ENCODE measurements around the gene EPAS1.

Gene EPAS1

DNA sequence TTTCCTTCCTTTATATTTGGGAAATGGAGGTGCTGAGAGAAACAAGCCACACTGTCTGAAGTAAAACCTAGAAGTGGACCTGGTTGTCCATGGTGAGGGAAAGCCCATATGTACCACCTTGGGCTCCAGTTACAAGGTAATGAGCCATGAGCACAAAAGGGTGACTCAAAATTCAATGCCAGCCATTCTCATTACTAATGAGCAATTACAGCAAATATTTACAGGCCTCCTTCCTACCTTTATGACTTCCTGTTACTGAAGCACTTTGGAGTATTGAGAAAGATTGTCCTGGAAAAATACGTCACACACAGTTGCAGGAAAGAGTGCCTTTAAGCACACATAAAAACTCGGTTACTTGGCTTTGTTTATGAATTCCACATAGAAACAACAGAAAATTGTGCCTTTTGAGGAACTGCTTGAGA lies 9.1 kb downstream of the EPAS1 start:
- no peak for DNase-seq (ENCODE audit: low read depth)
- TF ChIP-seq, protein P1, sequence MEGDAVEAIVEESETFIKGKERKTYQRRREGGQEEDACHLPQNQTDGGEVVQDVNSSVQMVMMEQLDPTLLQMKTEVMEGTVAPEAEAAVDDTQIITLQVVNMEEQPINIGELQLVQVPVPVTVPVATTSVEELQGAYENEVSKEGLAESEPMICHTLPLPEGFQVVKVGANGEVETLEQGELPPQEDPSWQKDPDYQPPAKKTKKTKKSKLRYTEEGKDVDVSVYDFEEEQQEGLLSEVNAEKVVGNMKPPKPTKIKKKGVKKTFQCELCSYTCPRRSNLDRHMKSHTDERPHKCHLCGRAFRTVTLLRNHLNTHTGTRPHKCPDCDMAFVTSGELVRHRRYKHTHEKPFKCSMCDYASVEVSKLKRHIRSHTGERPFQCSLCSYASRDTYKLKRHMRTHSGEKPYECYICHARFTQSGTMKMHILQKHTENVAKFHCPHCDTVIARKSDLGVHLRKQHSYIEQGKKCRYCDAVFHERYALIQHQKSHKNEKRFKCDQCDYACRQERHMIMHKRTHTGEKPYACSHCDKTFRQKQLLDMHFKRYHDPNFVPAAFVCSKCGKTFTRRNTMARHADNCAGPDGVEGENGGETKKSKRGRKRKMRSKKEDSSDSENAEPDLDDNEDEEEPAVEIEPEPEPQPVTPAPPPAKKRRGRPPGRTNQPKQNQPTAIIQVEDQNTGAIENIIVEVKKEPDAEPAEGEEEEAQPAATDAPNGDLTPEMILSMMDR (conservative IDR thresholded peaks at IDR 0.05; ENCODE audit: low read depth, low read length) = no peak
- H3K4me3 ChIP-seq (ENCODE audit: low read length) = no peak overlapping the region

DNA sequence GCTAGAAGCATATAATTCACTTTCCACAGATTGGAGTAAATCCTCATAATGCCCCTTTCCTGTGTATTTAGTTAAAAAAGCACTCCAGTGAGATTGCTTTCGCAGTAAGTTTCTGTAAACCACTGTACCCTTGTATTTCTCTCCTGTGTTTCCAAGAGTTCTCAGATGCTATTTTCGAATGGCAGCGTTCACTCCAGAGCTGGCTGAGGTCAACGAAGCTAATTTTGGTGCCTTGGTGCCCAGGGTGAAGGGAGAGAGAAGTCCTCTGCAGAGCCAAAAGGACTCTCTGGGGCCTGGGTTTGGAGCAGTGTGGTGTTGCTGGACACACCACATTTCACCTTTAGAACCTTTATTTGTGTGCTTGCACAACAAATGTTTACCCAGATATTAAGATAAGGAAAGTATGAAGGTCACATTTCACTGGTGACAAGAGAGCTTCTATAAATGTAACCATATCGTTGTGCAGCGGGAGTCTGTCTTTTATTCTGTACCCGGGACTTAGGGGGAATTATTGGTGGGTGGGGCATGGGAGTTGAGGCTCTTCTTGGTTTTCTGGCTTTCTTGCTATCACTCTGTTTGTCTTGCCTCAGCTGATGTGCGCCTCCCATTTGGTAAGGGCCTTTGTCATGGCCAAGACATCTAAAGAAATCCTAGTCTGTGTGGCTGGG lies 9.9 kb downstream of the EPAS1 start:
- TF ChIP-seq, protein P1 (conservative IDR thresholded peaks at IDR 0.05; ENCODE audit: low read depth, low read length) = no peak
- DNase-seq (ENCODE audit: low read depth) = no peak
- no peak overlapping the region for H3K4me3 ChIP-seq (ENCODE audit: low read length)

DNA sequence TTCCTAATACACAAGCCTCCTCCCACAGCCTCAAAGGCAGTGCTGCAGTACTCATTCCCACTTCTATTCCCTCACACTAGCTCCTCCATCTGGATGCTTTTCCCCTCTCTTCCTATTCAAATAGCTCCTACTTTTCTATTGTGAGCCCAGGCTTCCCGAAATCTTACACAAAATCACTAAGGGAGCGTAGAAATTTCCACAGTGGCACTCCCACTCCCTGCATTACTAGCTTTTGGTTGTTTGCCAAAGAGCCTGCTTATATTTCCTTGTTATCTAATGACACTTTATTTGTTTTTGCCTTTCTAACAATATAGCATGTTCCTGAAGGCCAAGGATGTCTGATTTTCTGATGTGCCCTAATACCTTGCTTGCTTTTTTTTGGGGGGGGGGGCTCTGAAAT lies 10.9 kb downstream of the EPAS1 start:
- H3K4me3 ChIP-seq (ENCODE audit: low read length) = no peak overlapping the region
- DNase-seq (ENCODE audit: low read depth) = no peak
- TF ChIP-seq, protein P1 (conservative IDR thresholded peaks at IDR 0.05; ENCODE audit: low read depth, low read length) = no peak

DNA sequence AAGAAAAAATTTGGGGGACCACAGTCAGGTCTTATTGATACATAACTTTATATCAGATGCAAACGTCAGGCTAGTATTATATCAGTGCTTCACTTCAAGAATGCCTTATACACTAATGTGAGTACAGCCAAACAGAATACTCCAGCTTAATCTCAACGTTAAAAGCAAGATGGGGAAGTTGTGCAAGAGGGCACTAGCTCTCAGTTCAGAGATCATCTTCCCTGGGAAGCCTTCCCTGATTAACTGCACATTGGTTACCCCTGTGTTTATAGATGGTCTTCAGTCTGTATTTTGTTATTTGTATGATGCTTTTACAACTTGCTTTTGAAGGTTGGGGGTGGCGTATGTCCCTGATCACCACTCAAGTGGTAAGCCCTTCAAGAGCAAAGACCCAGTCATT lies 11.4 kb downstream of the EPAS1 start:
- DNase-seq (ENCODE audit: low read depth) = no peak
- TF ChIP-seq, protein P1 (conservative IDR thresholded peaks at IDR 0.05; ENCODE audit: low read depth, low read length) = no peak
- no peak overlapping the region for H3K4me3 ChIP-seq (ENCODE audit: low read length)

DNA sequence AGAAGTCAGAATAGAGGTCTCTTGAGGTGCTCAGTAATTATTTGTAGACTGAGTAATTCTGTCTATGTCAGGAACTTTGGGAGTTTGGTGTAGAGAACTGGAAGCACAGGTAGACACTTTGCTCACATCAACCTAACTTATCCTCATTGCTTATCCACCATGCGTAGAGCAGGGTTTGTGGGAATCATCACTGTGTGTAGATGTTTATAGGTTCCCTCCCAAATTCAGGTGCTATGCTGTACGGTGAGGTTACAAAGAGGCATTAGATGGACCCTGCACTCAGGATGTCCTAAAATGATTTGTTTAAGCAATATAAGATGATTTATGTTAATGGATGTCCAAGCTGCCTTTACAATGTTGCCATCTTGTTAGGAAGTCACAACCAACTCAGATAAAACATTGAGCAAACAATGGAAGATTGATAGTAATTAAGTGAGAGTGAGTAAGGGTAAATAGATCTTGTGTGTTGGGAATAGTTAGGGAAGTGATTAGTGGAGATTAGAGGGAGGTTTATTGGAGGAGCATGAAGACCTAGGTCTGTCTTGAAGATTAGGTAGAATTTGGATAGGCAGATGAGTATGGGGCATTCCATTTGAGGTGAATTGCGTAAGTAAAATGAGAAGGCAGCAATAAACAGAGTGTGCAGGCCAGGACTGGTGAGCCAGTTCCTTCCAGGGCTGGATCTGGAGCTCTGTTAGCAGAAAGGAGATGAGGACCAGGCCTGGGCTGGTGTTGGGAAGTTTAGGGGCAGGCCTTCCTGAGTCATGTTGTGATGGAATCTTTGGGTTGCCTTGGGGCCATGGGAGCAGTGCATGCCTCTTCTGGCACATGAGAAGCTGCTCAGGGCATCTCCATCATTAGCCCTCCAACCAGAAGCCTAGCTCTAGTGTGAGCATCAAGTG lies 12.1 kb downstream of the EPAS1 start:
- no peak for DNase-seq (ENCODE audit: low read depth)
- H3K4me3 ChIP-seq (ENCODE audit: low read length) = no peak overlapping the region
- TF ChIP-seq, protein P1 (conservative IDR thresholded peaks at IDR 0.05; ENCODE audit: low read depth, low read length) = no peak

DNA sequence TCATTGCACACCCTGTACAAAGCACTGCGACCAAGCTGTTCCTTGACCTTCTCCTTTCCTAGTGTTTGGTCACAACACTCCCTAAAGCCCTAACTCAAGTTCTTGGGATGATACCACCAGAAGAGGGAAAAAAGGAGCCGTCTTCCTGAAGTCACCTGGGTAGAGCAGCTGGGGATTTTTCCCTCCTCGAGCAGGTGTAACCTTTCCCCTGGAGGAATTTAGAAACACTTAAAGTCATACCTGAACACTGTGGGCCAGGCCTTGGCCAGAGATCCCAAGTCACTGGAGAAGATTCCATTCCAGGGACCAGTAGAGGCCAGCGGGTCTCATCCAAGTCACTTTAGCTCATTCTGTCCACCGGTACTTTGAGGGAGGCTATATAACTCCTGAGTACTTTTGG lies 13.2 kb downstream of the EPAS1 start:
- TF ChIP-seq, protein P1 (conservative IDR thresholded peaks at IDR 0.05; ENCODE audit: low read depth, low read length) = no peak
- H3K4me3 ChIP-seq (ENCODE audit: low read length) = no peak overlapping the region
- no peak for DNase-seq (ENCODE audit: low read depth)

Measured in retinal pigment epithelial cell (primary cell).